Measurements from ENCODE around the gene CMTM5. TPM values are rescaled to one million over a fixed set of nuclear protein-coding genes. Genes with fewer than 3 reads are reported as not detected.

Gene CMTM5
- total RNA-seq, 1 donor, result not detected

DNA sequence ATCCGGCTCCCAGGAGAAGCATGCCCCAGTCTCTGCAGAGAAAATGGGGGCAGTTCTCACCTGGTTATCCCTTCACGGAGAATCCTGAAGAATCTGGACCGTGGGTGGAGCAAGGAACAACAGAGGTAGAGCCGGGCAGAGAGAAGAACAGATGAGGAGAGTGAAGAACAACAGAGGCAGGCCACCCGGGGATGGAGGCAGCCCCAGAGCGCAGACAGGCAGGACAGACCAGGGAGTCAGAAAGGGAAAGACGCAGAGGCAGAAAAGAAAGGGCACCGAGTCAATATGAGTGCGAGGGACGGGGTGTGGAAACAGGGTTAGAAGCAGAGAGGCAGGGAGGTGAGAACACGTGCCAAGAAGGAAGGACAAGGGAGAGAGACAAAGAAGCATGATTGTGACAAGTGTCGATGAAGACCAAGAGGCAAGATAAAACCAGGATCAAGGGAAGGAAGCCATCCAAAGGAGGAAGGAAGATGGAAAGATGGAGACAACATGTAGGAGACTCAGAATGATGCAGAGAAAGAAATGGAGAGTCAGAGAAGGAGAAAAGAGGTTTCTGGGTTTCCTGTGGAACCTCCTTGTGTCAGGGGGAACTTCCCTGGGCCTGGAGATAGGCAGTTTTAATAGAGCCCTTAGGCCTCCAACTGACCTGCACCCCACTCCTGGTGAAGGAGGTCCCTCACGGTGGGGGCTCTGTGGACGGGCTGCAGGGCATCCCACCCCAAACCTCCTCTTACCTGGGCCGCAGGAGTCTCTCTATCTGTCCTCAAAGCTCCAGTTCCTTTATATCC lies 30.9 kb downstream of the CMTM5 start, which contains the start of gene MYH6:
Gene MYH6, minus strand, starts transcription at position 758 of the 791 bp plus-strand sequence. CDS start 1,050 bp downstream, outside the sequence.
- no peak for DNase-seq (ENCODE audit: low read depth)
- no peak within 1 kb of the TSS for H3K4me3 ChIP-seq (ENCODE audit: low read depth, low read length)
- no peak for TF ChIP-seq CTCF (IDR thresholded peaks at IDR 0.05; ENCODE audit: insufficient read depth, low read depth, low read length)

DNA sequence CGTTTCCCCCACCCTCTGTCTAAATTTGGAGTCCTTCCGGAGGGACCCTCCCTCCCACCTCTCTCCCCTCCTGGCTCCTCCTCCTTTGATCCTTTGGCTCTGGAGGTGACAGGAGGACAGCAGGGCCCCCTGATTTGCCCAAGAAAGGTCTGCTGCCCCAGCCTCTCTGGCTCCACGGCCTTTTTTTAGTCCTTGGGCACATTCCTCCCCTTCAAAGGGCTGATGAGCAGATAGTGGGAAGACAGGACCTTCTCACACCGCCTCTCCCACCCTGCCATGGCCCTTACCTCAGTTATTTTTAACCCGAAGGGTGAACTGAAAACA lies 31.4 kb downstream of the CMTM5 start:
- DNase-seq (ENCODE audit: low read depth), result no peak
- no peak for TF ChIP-seq CTCF (IDR thresholded peaks at IDR 0.05; ENCODE audit: insufficient read depth, low read depth, low read length)
- H3K4me3 ChIP-seq (ENCODE audit: low read depth, low read length), result no peak overlapping the region

DNA sequence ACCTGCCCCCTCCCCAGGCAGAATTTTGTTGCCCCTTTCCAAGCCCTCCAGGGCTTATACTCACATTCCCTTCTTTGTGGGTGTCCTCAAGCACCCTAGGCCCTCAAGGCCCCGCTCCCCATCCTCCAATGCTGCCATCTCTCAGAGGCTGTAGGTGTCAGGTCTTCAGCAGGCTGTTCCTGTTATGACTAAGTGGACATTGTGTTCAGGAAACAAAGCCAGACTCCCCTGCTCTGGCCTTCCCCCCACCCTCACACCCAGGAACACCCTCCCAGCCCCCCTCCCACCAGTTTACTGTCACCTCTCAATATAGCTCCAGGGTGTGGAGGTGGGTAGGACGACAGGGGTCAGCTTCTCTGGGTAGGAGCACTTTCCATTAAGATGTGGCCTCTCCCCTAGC lies 32.6 kb downstream of the CMTM5 start:
- no peak for TF ChIP-seq CTCF (IDR thresholded peaks at IDR 0.05; ENCODE audit: insufficient read depth, low read depth, low read length)
- no peak overlapping the region for H3K4me3 ChIP-seq (ENCODE audit: low read depth, low read length)
- no peak for DNase-seq (ENCODE audit: low read depth)

DNA sequence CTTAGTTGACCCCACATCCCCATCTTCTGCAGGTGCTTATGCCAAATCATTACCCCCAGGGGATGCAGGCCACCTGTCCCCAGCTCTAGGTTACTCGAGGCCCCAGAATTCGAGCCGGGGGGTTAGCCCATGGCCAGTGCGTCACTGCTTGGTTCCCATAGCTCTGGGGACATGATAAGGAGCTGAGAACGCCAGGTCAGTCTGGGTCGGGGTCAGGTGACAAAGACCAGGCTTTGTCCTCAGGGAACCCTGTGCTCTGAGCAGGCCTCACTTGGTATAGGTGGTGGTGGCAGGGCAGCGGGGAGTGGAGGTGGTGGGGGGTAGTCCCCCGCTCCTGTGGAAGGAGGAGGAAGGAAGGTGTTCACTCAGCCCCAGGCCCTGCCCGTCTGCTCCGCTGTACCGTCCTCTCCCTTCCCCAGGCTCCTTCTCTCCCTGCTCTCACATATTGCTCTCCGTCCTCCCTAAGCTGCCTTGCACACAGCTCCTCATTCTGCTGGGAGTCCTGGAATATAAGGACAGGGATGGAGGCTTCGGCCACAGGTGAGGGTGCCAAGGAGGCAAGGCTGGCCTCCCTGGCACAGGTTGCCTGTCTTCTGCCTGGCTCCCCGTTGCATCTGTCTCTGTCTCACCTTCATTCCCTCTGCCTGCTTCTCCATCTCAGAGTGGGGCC lies 33.3 kb downstream of the CMTM5 start:
- H3K4me3 ChIP-seq (ENCODE audit: low read depth, low read length), result no peak overlapping the region
- no peak for DNase-seq (ENCODE audit: low read depth)
- TF ChIP-seq CTCF (IDR thresholded peaks at IDR 0.05; ENCODE audit: insufficient read depth, low read depth, low read length), result no peak

- no peak overlapping the region for H3K4me3 ChIP-seq (ENCODE audit: low read depth, low read length)
- no peak for DNase-seq (ENCODE audit: low read depth)
- no peak for TF ChIP-seq CTCF (IDR thresholded peaks at IDR 0.05; ENCODE audit: insufficient read depth, low read depth, low read length)
These were observed 35.0 kb downstream of the CMTM5 start for GRCh38 chr14:23411563-23412525.

DNA sequence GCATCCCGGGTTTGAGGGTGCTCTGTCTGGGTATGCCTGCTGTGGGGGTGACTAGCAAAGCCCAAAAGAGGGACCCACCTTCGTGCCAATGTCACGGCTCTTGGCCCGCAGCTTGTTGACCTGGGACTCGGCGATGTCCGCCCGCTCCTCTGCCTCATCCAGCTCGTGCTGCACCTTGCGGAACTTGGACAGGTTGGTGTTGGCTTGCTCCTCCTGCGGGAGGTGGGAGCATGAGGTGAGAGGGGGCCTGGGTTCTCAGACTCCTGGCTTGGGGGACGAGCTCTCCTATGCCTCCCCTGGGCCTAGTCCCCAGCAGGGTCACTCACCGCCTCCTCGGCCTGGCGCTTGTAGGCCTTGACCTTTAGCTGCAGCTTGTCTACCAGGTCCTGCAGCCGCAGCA lies 36.8 kb downstream of the CMTM5 start:
- TF ChIP-seq CTCF (IDR thresholded peaks at IDR 0.05; ENCODE audit: insufficient read depth, low read depth, low read length), result no peak
- no peak overlapping the region for H3K4me3 ChIP-seq (ENCODE audit: low read depth, low read length)
- DNase-seq (ENCODE audit: low read depth), result no peak
